Measurements from ENCODE around the gene SUCLG1.
A peak's percentile ranks its signal among the peaks of the same experiment; 100 is the strongest.

The SUCLG1 gene

GRCh38 chr2:84459018-84459943 lies at the start of gene SUCLG1:
Gene SUCLG1, minus strand, starts transcription at chr2:84459280. Its CDS starts 11 bp downstream, at chr2:84459269.
- peak; percentile 88 to 89 for DNase-seq
- Mint-ChIP-seq H3K4me1 (peaks cover 44% of the 10 kb centered on the region), H3K27ac (peak within 1 kb of the TSS; percentile 100), H3K27me3 (no peaks in the 10 kb centered on the region), H3K9me3 (no peaks in the 10 kb centered on the region), H3K4me3 (peak within 1 kb of the TSS; percentile 89 to 96)
- ATAC-seq: peak; percentile 93

GRCh38 chr2:84498150-84498799 lies 39.2 kb upstream of the SUCLG1 start:
- H3K4me1 Mint-ChIP-seq: peaks cover 18% of the 10 kb centered on the region
- H3K4me3 Mint-ChIP-seq: no peak overlapping the region
- H3K9me3 Mint-ChIP-seq: peaks cover 10 to 13% of the 10 kb centered on the region in 2 donors
- no peak overlapping the region for H3K27ac Mint-ChIP-seq
- ATAC-seq (peak; percentile 55), DNase-seq (no peak)
- no peaks in the 10 kb centered on the region for H3K27me3 Mint-ChIP-seq

GRCh38 chr2:84497285-84497684 lies 38.2 kb upstream of the SUCLG1 start:
- H3K9me3 Mint-ChIP-seq: peaks cover 10 to 13% of the 10 kb centered on the region in 2 donors
- ATAC-seq: no peak
- no peak for DNase-seq
- H3K27ac Mint-ChIP-seq: peak overlapping the region in 1 of 2 donors; percentile 26
- no peaks in the 10 kb centered on the region for H3K27me3 Mint-ChIP-seq
- peaks cover 18% of the 10 kb centered on the region for H3K4me1 Mint-ChIP-seq
- H3K4me3 Mint-ChIP-seq: no peak overlapping the region

DNA sequence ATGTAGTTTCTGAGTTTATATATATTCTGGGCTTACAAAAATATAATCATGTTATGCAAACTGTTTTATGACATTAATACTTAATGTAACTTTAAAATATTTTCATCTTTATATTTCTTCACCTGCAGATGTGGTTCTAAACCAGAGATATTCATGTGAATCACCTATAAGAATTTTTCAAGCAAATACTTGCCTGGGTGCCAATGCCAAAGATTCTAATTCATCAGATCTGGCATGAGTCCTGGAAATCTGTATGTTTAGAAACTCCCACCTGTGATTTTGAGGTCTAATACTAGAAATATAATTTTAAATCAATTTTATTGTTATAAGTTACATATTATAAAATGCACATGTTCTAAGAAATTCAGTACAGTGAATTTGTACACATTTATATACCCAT lies 37.3 kb upstream of the SUCLG1 start:
- H3K9me3 Mint-ChIP-seq: peaks cover 2 to 6% of the 10 kb centered on the region in 2 donors
- no peak overlapping the region for H3K27ac Mint-ChIP-seq
- no peaks in the 10 kb centered on the region for H3K27me3 Mint-ChIP-seq
- ATAC-seq (no peak), DNase-seq (no peak)
- peaks cover 18% of the 10 kb centered on the region for H3K4me1 Mint-ChIP-seq
- H3K4me3 Mint-ChIP-seq: no peak overlapping the region

DNA sequence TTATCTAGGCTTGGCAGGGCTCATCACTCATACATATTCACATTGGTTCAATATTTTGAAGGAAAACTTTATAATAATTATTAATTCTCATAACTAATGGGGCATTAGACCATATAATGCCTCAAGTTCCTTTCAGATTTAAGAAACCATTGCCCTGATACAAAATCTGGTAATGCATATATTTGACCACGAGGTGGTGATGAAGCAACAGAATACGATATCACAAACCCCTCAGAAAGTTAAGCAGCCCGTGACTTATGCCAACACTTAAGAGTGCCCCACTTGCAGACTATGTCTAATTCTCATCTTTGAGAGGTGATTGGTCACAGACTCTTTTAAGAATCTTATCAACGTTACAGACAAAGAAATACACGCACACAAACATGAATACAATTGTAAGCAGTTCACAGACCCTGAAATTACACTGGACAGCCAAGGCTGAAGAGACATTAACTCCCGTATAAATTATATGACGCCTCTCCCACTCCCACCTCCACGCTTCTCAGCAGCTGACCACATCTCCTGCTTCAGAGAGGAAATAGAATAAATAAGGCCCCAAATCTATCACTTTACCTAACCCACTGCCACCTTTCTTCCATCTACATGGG lies 36.6 kb upstream of the SUCLG1 start:
- DNase-seq (peak; percentile 37 to 46), ATAC-seq (peak; percentile 94)
- H3K9me3 Mint-ChIP-seq: peaks cover 0 to 6% of the 10 kb centered on the region in 2 donors
- no peaks in the 10 kb centered on the region for H3K27me3 Mint-ChIP-seq
- peaks cover 18% of the 10 kb centered on the region for H3K4me1 Mint-ChIP-seq
- H3K27ac Mint-ChIP-seq: peak overlapping the region in 1 of 2 donors; percentile 0
- peak overlapping the region; percentile 14 to 56 for H3K4me3 Mint-ChIP-seq

- no peak overlapping the region for H3K27ac Mint-ChIP-seq
- no peaks in the 10 kb centered on the region for H3K9me3 Mint-ChIP-seq
- H3K27me3 Mint-ChIP-seq: no peaks in the 10 kb centered on the region
- DNase-seq (no peak), ATAC-seq (no peak)
- H3K4me3 Mint-ChIP-seq: no peak overlapping the region
- peaks cover 18% of the 10 kb centered on the region for H3K4me1 Mint-ChIP-seq
Measured at GRCh38 chr2:84494070-84494469, 35.0 kb upstream of the SUCLG1 start.

DNA sequence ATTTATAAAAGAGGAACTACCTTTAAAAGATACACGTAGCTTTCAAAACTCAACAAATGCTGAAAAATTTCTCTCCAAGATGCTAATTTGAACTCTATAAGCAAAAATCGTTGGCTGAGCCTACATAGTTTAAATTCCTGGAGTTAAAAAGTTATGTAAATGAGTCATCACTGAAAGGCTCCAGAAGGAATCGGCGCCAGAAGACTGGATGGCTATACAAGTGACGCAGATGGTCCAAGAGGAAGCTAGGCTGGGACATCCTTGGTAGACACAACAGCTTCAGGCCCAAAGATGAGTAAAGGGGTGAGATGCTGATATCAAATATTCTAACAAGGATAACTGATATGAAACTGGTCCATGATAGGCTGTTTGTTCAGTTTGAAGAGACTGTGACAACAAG lies 34.4 kb upstream of the SUCLG1 start:
- DNase-seq (no peak), ATAC-seq (no peak)
- H3K4me1 Mint-ChIP-seq: peaks cover 18% of the 10 kb centered on the region
- H3K27ac Mint-ChIP-seq: no peak overlapping the region
- H3K9me3 Mint-ChIP-seq: no peaks in the 10 kb centered on the region
- no peak overlapping the region for H3K4me3 Mint-ChIP-seq
- H3K27me3 Mint-ChIP-seq: no peaks in the 10 kb centered on the region

DNA sequence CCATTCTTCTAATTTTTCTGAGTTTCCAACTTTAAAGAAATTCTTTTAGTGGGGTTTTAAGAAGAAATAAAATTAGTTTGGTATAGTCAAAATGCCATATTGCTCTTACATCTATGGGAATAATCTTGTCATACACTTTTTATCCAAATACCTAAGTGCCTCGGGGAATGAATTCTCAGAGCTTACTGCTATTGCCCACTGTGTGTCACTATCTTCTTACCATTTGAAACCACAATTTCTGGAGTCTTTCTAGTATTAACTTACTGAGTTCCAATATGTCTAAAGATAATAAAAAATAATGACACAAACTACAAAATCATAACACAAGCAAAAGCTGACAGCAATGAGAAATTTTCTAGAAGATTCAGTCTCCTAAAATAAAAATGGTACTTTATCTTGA lies 33.5 kb upstream of the SUCLG1 start:
- ATAC-seq (no peak), DNase-seq (no peak)
- H3K4me3 Mint-ChIP-seq: no peak overlapping the region
- H3K4me1 Mint-ChIP-seq: peaks cover 11% of the 10 kb centered on the region
- H3K27me3 Mint-ChIP-seq: no peaks in the 10 kb centered on the region
- H3K9me3 Mint-ChIP-seq: no peaks in the 10 kb centered on the region
- no peak overlapping the region for H3K27ac Mint-ChIP-seq

- Mint-ChIP-seq H3K27me3 (no peaks in the 10 kb centered on the region), H3K27ac (no peak overlapping the region), H3K9me3 (no peaks in the 10 kb centered on the region), H3K4me3 (no peak overlapping the region), H3K4me1 (peaks cover 8% of the 10 kb centered on the region)
- DNase-seq (no peak), ATAC-seq (no peak)
Measured at GRCh38 chr2:84491741-84492140, 32.7 kb upstream of the SUCLG1 start.

- ATAC-seq (no peak), DNase-seq (no peak)
- Mint-ChIP-seq H3K27me3 (no peaks in the 10 kb centered on the region), H3K27ac (no peak overlapping the region), H3K4me1 (peaks cover 8% of the 10 kb centered on the region), H3K9me3 (no peaks in the 10 kb centered on the region), H3K4me3 (no peak overlapping the region)
Measured at GRCh38 chr2:84491256-84491655, 32.2 kb upstream of the SUCLG1 start.

DNA sequence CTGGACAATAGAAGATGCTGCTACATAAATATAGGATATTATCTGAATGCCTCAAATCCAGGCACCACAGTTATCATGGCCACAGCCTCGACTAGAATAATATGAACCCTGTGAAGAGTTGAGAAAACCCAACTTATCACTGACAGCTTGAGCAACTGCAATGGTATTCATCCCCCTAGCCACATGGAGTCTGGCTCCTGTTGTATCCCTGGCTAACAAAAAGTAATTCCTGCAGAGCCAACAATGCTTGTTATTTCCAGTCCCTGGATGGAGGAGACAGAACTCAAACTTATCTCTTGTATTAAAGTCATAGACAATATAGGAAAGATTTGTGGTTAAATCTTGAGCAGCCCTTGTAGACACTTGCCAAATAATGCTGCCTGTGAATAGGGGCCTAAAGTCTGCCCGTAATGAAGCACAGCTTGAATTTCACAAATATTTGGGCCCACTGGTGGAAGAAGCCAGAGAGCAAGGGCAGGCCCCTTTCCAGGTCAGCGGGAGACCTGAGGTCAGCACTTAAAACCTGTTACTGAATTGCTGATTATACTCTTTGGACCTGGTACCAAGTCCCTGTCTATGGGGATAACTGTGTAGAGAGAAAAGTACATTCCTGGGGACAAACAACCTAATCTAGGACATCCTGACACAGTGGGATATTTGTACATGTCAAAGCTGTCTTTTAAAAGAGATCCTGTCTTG lies 28.4 kb upstream of the SUCLG1 start:
- ATAC-seq (no peak), DNase-seq (no peak)
- H3K4me3 Mint-ChIP-seq: no peak overlapping the region
- no peaks in the 10 kb centered on the region for H3K4me1 Mint-ChIP-seq
- no peaks in the 10 kb centered on the region for H3K9me3 Mint-ChIP-seq
- no peak overlapping the region for H3K27ac Mint-ChIP-seq
- no peaks in the 10 kb centered on the region for H3K27me3 Mint-ChIP-seq

DNA sequence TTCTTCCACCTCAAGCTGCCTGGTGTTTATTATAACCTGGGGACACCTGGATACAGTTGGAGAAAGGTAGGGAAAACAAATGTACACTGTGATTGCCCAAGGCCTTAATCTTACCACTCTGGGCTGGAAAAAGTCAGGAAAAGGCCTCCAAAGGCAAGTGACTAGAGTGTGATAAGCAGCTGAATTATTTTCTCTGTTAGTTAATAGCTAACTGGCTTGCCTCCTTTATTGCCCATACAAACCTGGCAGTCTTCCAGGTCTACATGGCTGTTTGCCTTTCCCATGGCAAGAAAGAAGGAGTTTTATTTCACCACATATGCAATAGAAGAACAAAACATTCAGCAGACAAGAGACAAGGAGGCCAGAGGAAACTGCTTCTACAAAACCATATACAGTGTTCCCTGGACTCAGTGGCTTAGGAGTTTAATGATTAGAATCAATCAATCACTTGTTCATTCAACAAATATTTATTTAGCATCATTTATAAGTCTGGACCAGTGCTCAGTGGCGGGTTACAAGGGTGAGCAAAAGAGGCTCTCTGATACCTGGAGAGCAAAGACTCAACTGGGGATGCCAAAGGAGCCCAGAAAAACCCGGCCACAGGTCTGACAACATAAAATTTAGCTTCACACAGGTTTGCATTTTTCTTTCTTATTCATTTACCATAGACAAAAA lies 27.5 kb upstream of the SUCLG1 start:
- Mint-ChIP-seq H3K9me3 (no peaks in the 10 kb centered on the region), H3K27ac (no peak overlapping the region), H3K4me1 (peaks cover 7% of the 10 kb centered on the region), H3K4me3 (no peak overlapping the region), H3K27me3 (no peaks in the 10 kb centered on the region)
- no peak for DNase-seq
- no peak for ATAC-seq

DNA sequence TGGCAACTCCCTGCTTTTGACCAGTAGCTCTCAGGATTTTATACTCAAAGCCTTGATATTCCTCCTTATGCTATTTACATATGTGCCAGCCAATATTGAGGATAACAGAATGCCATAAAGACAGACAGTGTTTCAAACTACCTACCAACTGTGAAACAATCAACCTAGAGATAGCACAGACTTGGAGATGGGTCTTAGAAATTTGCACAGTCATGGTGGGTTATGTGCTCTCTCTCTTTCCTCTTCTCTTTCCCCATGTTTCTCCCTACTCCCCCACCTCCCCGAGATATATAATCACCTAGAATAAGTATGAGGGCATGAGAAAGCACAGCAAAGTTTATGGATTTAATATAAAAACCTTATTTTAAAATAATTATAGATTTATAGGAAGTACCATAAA lies 24.2 kb upstream of the SUCLG1 start:
- H3K27me3 Mint-ChIP-seq: no peaks in the 10 kb centered on the region
- no peak overlapping the region for H3K4me3 Mint-ChIP-seq
- H3K9me3 Mint-ChIP-seq: no peaks in the 10 kb centered on the region
- no peak overlapping the region for H3K27ac Mint-ChIP-seq
- DNase-seq: no peak
- peaks cover 13% of the 10 kb centered on the region for H3K4me1 Mint-ChIP-seq
- ATAC-seq: no peak

GRCh38 chr2:84482603-84483002 lies 23.5 kb upstream of the SUCLG1 start:
- Mint-ChIP-seq H3K4me3 (no peak overlapping the region), H3K27me3 (no peaks in the 10 kb centered on the region), H3K9me3 (no peaks in the 10 kb centered on the region), H3K27ac (no peak overlapping the region), H3K4me1 (peaks cover 13% of the 10 kb centered on the region)
- ATAC-seq: no peak
- no peak for DNase-seq

DNA sequence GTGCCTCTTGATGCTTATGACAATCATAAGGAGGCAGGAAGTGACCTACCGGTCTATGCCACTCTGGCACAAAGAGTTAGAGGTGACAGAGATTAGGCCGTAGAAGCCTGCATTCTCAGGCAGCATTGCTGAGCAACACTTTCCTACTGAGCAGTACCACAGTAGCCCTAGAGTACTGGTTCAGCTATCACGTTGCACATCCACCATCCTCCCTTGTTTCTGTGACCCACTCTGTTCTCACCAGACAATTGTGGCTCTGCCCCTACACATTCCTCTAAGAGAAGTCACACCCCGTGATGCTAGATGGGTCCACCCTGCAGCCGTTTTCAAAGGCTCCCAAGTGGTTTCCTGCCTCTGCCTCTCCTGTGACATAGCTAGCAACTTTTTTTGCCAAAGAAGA lies 22.6 kb upstream of the SUCLG1 start:
- Mint-ChIP-seq H3K27me3 (no peaks in the 10 kb centered on the region), H3K27ac (peak overlapping the region; percentile 29 to 72), H3K9me3 (peaks cover 4 to 8% of the 10 kb centered on the region in 2 donors), H3K4me3 (peak overlapping the region in 1 of 2 donors; percentile 35), H3K4me1 (peaks cover 13% of the 10 kb centered on the region)
- ATAC-seq: peak; percentile 95
- peak in 1 of 2 donors; percentile 29 for DNase-seq
